GM19452 (cell line): ENCODE results near the gene CFAP97.
"Not testable (repeated sequence)": the region's sequence is repeated elsewhere in the genome, so short reads cannot be mapped to it uniquely, and the experiment has no call there.

ENCODE experiments used
- ATAC-seq: cut with Tn5 transposase; IDR thresholded peaks from one replicate; pipeline ENCODE4 v1.9.1; 2021; ENCODE audit not compliant: unreplicated experiment

CFAP97 gene

GRCh38 chr4:185203486-185204237, at the start of gene CFAP97:
TSS of gene CFAP97 (minus strand) at chr4:185204000. CDS start at chr4:185191196, 12,804 bp downstream.
- ATAC-seq: peak; percentile 69

- ATAC-seq: no peak
Measured at GRCh38 chr4:185249105-185249504, 45.3 kb upstream of the CFAP97 start.

- ATAC-seq: no peak
Measured at GRCh38 chr4:185248393-185249039, 44.7 kb upstream of the CFAP97 start.

GRCh38 chr4:185247151-185247550, 43.4 kb upstream of the CFAP97 start:
- no peak for ATAC-seq

- ATAC-seq: no peak
Measured at GRCh38 chr4:185246453-185246852, 42.7 kb upstream of the CFAP97 start.

- ATAC-seq: no peak
Measured at GRCh38 chr4:185244763-185245162, 41.0 kb upstream of the CFAP97 start.

- ATAC-seq: no peak
Measured at GRCh38 chr4:185243879-185244278, 40.1 kb upstream of the CFAP97 start.

GRCh38 chr4:185242749-185243533, 39.1 kb upstream of the CFAP97 start:
- no peak for ATAC-seq

GRCh38 chr4:185240486-185240885, 36.7 kb upstream of the CFAP97 start:
- ATAC-seq: not testable (repeated sequence)

GRCh38 chr4:185238750-185239149, 35.0 kb upstream of the CFAP97 start:
- no peak for ATAC-seq

- no peak for ATAC-seq
Measured at GRCh38 chr4:185238215-185238681, 34.4 kb upstream of the CFAP97 start.

GRCh38 chr4:185237175-185237574, 33.4 kb upstream of the CFAP97 start:
- ATAC-seq: no peak

GRCh38 chr4:185235843-185236503, 32.2 kb upstream of the CFAP97 start:
- no peak for ATAC-seq

- ATAC-seq: no peak
Measured at GRCh38 chr4:185235119-185235842, 31.5 kb upstream of the CFAP97 start.

GRCh38 chr4:185232370-185232769, 28.6 kb upstream of the CFAP97 start:
- ATAC-seq: no peak

GRCh38 chr4:185229021-185229818, 25.4 kb upstream of the CFAP97 start:
- no peak for ATAC-seq

GRCh38 chr4:185227713-185228278, 24.0 kb upstream of the CFAP97 start:
- ATAC-seq: no peak

- ATAC-seq: no peak
Measured at GRCh38 chr4:185227131-185227551, 23.3 kb upstream of the CFAP97 start.

GRCh38 chr4:185225940-185226339, 22.1 kb upstream of the CFAP97 start:
- ATAC-seq: no peak
